ENCODE results near the gene GPR180. TPM values are rescaled to one million over a fixed set of nuclear protein-coding genes. Genes with fewer than 3 reads are reported as not detected.

GPR180 gene
- total RNA-seq, 1 donor from 2014 or later: 6.6 TPM

GRCh38 chr13:94595950-94596574, 5.6 kb upstream of the GPR180 start, which contains the start of gene TGDS:
TSS of gene TGDS (minus strand) at chr13:94596152. CDS start at chr13:94596136, 16 bp downstream.
- peak; percentile 31 for TF ChIP-seq CTCF (conservative IDR thresholded peaks at IDR 0.05)
- Mint-ChIP-seq H3K4me1 (peaks cover 23% of the 10 kb centered on the region), H3K9me3 (peaks cover 6% of the 10 kb centered on the region), H3K4me3 (peak within 1 kb of the TSS; percentile 97), H3K27ac (ENCODE audit: unreplicated experiment) (peak within 1 kb of the TSS; percentile 91), H3K27me3 (ENCODE audit: low read depth) (no peaks in the 10 kb centered on the region), H3K36me3 (ENCODE audit: low read depth) (peaks cover 7% of the 10 kb centered on the region)
- peak; percentile 73 for DNase-seq (ENCODE audit: low read depth, low spot score)

GRCh38 chr13:94596575-94596971, 5.1 kb upstream of the GPR180 start:
- H3K4me3 Mint-ChIP-seq: peak overlapping the region; percentile 97
- no peaks in the 10 kb centered on the region for H3K27me3 Mint-ChIP-seq (ENCODE audit: low read depth)
- H3K4me1 Mint-ChIP-seq: peaks cover 27% of the 10 kb centered on the region
- peaks cover 8% of the 10 kb centered on the region for H3K9me3 Mint-ChIP-seq
- H3K36me3 Mint-ChIP-seq (ENCODE audit: low read depth): peaks cover 7% of the 10 kb centered on the region
- H3K27ac Mint-ChIP-seq (ENCODE audit: unreplicated experiment): peak overlapping the region; percentile 91
- TF ChIP-seq CTCF (conservative IDR thresholded peaks at IDR 0.05): no peak
- no peak for DNase-seq (ENCODE audit: low read depth, low spot score)

DNA sequence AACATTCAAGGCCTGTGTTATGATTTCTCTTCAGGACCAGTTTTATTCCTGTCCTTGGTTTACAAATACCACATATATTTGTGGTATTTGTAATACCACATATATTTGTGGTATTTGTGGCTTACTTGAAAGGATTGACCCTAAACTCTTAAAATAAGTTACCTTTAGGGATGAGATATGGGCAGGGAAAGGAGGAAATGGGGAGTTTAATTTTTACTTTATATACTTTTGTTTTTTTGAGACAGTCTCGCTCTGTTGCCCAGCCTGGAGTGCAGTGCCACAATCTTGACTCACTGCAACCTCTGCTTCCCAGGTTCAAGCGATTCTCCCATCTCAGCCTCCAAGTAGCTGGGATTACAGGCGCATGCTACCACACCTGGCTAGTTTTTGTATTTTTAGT, 3.4 kb upstream of the GPR180 start:
- no peak for TF ChIP-seq CTCF (conservative IDR thresholded peaks at IDR 0.05)
- Mint-ChIP-seq H3K4me3 (peak overlapping the region; percentile 64), H3K27ac (ENCODE audit: unreplicated experiment) (no peak overlapping the region), H3K36me3 (ENCODE audit: low read depth) (peaks cover 3% of the 10 kb centered on the region), H3K27me3 (ENCODE audit: low read depth) (no peaks in the 10 kb centered on the region), H3K4me1 (peaks cover 39% of the 10 kb centered on the region), H3K9me3 (peaks cover 8% of the 10 kb centered on the region)
- no peak for DNase-seq (ENCODE audit: low read depth, low spot score)

- Mint-ChIP-seq H3K27me3 (ENCODE audit: low read depth) (no peaks in the 10 kb centered on the region), H3K36me3 (ENCODE audit: low read depth) (peaks cover 3% of the 10 kb centered on the region), H3K9me3 (peaks cover 8% of the 10 kb centered on the region), H3K4me3 (peak overlapping the region; percentile 61), H3K4me1 (peaks cover 34% of the 10 kb centered on the region), H3K27ac (ENCODE audit: unreplicated experiment) (no peak overlapping the region)
- TF ChIP-seq CTCF (conservative IDR thresholded peaks at IDR 0.05): no peak
- DNase-seq (ENCODE audit: low read depth, low spot score): no peak
Measured at GRCh38 chr13:94599877-94600276, 1.8 kb upstream of the GPR180 start.

DNA sequence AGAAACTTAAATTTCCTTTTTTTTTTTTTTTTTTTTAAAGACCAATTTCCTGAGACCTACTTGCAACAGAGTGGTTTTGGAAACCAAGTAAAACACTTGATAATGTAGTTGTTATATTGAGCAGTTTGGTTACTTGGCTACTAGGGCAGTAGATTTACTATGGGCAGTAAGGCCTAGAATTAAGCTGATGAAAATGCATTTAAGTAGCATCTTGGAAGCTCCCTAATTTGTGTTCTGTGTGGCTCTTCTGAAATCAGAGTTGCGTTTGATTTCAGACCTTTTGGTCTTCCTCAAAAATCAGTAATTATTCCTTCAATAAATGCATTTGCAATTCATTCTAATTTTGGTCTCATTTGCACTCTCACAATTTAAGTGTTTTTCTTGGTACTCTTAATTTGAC, 810 bp downstream of the GPR180 start:
- Mint-ChIP-seq H3K4me3 (peak overlapping the region; percentile 92), H3K9me3 (peaks cover 5% of the 10 kb centered on the region), H3K27ac (ENCODE audit: unreplicated experiment) (peak overlapping the region; percentile 62), H3K27me3 (ENCODE audit: low read depth) (no peaks in the 10 kb centered on the region), H3K36me3 (ENCODE audit: low read depth) (peaks cover 6% of the 10 kb centered on the region), H3K4me1 (peaks cover 19% of the 10 kb centered on the region)
- DNase-seq (ENCODE audit: low read depth, low spot score): no peak
- no peak for TF ChIP-seq CTCF (conservative IDR thresholded peaks at IDR 0.05)

Measured in neural crest cell (in vitro differentiated cells).